Adipose tissue (tissue), 3 donors: ENCODE data around the gene FKBP9. TPM values are rescaled to one million over a fixed set of nuclear protein-coding genes. Genes with fewer than 3 reads are reported as not detected.

Experiments used
- H3K27ac ChIP-seq: one replicate; pipeline ENCODE4 v1.5.1; 2013; ENCODE audit warnings: low read depth, low read length
- WGBS, 3 donors: extraction: QIAGEN DNeasy Blood & Tissue Kit; methylation state at CpG; one replicate each; pipeline ENCODE4 v1.1.7; 2013; 5-methylcytosine and 5-hydroxymethylcytosine counted together
- polyA plus RNA-seq, 3 donors: library from polyadenylated mRNA; stranded (reverse); fragments of 200-250 nt; gene quantifications; one replicate each; pipeline ENCODE4 v1.2.3, GENCODE V29; 2013
- donor health status: healthy with polysubstance abuse.
- donor health status: Bipolar disorder and iron deficiency.
- donor health status: healthy.

FKBP9 gene
- polyA plus RNA-seq, 3 donors: 21.1 to 75.1 (median 46.7) TPM

DNA sequence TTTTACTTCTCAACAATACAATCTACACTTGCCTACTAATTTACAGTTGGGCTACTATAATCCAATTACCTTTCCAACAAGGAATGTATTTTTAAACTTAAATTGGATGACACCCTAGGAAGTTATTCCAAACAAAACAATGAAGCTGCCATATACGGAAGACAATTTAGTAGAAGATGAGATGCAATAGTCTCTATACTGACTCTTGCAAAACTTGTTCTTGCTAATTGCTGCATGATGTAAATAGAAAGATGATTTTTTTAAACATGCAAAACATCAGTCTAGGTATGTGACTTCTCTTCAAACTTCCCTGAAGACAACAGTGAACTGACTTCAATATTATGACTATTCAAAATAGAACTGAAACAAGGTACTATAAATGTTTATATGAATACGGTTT, 87.7 kb downstream of the FKBP9 start:
- WGBS, 3 donors: 11 to 23% (median 19%) methylated on average over 2 of the region's 2 CpGs
- H3K27ac ChIP-seq: no peak overlapping the region

GRCh38 chr7:33048257-33048656, 91.0 kb downstream of the FKBP9 start:
- 96 to 98% (median 97%) methylated on average over 3 of the region's 3 CpGs for WGBS, 3 donors
- no peak overlapping the region for H3K27ac ChIP-seq

DNA sequence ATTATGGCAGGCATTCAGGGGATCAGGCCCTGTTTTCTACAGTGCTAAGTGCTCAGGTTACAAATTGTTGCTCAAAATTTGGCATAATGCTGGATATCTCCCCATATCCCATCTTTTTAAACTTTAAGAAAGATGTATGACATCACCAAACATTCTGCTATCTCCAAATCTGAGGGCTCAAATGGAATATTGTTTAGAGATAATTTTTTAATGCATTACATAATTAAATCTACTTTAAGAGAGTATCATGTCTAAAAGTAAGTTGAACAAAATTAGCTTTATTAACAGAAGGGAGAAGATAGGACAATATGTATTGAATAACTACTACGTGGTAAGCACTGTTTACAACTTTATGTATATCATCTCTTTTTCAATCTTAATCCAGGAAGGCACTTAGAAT, 91.5 kb downstream of the FKBP9 start:
- 90 to 98% (median 92%) methylated on average over 1 of the region's 1 CpG for WGBS, 3 donors
- no peak overlapping the region for H3K27ac ChIP-seq

GRCh38 chr7:33050535-33051318, 93.5 kb downstream of the FKBP9 start:
- 0% methylated on average over 1 of the region's 1 CpG for WGBS, 3 donors
- H3K27ac ChIP-seq: no peak overlapping the region

- WGBS, 3 donors: 18 to 52% (median 19%) methylated on average over 1 of the region's 1 CpG
- no peak overlapping the region for H3K27ac ChIP-seq
Measured at GRCh38 chr7:33053721-33054120, 96.5 kb downstream of the FKBP9 start.

DNA sequence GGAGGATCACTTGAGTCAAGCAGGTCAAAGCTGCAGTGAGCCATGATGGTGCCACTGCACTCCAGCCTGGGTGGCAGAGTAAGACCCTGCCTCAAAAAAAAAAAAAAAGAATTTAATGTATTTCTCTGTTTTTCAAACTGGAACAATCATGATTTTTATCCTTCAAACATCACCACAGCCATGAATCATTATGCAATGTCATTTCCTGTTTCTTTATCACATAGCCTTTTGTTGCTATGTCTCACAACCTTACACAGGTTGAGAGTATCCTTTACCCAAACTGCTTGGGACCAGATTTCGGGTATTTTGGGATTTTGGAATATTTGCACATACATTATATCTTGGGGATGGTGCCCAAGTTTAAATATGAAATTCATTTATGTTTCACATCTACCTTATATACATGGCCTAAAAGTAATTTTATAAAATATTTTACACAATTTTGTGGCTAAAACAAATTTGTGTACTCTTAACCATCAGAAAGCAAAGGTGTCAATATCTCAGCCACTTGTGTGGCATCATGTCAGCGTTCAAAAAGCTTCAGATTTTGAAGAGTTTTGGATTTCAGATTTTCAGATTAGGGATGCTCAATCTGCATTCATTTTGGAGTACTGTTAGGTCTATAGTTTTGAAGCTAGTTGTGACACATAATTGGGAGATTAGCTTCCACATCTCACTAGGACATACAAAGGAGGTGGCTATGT, 97.2 kb downstream of the FKBP9 start:
- 69 to 91% (median 79%) methylated on average over 2 of the region's 2 CpGs for WGBS, 3 donors
- no peak overlapping the region for H3K27ac ChIP-seq

GRCh38 chr7:33055158-33055557, 97.9 kb downstream of the FKBP9 start:
- H3K27ac ChIP-seq: no peak overlapping the region
- WGBS, 3 donors: 80 to 97% (median 94%) methylated on average over 5 of the region's 5 CpGs

Other genes with a start within 250 kb of the FKBP9 start
- 10 to 100 TPM in 2 of 3 donors, 1 to 10 TPM in 1; 6.8 to 26.9 (median 24.4) TPM for gene KBTBD2, start 65.7 kb upstream of the FKBP9 start, polyA plus RNA-seq
- 10 to 100 TPM; 13.6 to 28.3 (median 14.3) TPM for gene NT5C3A, start 105.3 kb downstream of the FKBP9 start, polyA plus RNA-seq
- 10 to 100 TPM in 1 of 3 donors, 1 to 10 TPM in 2; 8.8 to 12.0 (median 8.8) TPM for gene RP9, start 152.0 kb downstream of the FKBP9 start, polyA plus RNA-seq
- gene BBS9, start 172.1 kb downstream of the FKBP9 start, polyA plus RNA-seq: 10 to 100 TPM in 1 of 3 donors, 1 to 10 TPM in 2; 2.7 to 10.6 (median 4.8) TPM